ES-I3 (cell line): ENCODE measurements around the gene SZRD1.
A peak's percentile ranks its signal among the peaks of the same experiment; 100 is the strongest.

Experiments used
- H3K36me3 ChIP-seq: 2 replicates; pipeline ENCODE4 v1.6.1; 2013; ENCODE audit warnings: mild to moderate bottlenecking, low read length, control low read depth, moderate library complexity; ENCODE audit not compliant: insufficient read depth
- H3K4me1 ChIP-seq: 2 replicates; pipeline ENCODE4 v1.6.1; 2013; ENCODE audit warnings: mild to moderate bottlenecking, control low read depth, low read length; ENCODE audit not compliant: insufficient read depth
- H3K9ac ChIP-seq: 2 replicates; pipeline ENCODE4 v1.6.1; 2013; ENCODE audit warnings: low read depth, mild to moderate bottlenecking, low read length, moderate library complexity
- H3K9me3 ChIP-seq: 2 replicates; pipeline ENCODE4 v1.6.1; 2013; ENCODE audit warnings: mild to moderate bottlenecking, low read length, moderate library complexity; ENCODE audit not compliant: control insufficient read depth, insufficient read depth

SZRD1 gene

GRCh38 chr1:16434007-16434406 is 67.0 kb downstream of the SZRD1 start:
- Histone ChIP-seq H3K36me3 (no peaks in the 10 kb centered on the region), H3K9me3 (no peaks in the 10 kb centered on the region), H3K9ac (no peak overlapping the region), H3K4me1 (peaks cover 5% of the 10 kb centered on the region; the same call in 1 of the 2 replicates)

GRCh38 chr1:16434501-16434900 is 67.5 kb downstream of the SZRD1 start:
- no peaks in the 10 kb centered on the region for H3K36me3 ChIP-seq
- peaks cover 5% of the 10 kb centered on the region; the same call in 1 of the 2 replicates for H3K4me1 ChIP-seq
- no peak overlapping the region for H3K9ac ChIP-seq
- no peaks in the 10 kb centered on the region for H3K9me3 ChIP-seq

- Histone ChIP-seq H3K36me3 (no peaks in the 10 kb centered on the region), H3K4me1 (no peaks in the 10 kb centered on the region), H3K9ac (no peak within 1 kb of the TSS), H3K9me3 (no peaks in the 10 kb centered on the region)
These were observed 70.0 kb downstream of the SZRD1 start, which contains the start of gene SPATA21 for GRCh38 chr1:16436946-16437474. Gene SPATA21, minus strand, starts transcription at chr1:16437424. Its CDS starts 6,053 bp downstream, at chr1:16431371.

GRCh38 chr1:16438516-16438915 is 71.5 kb downstream of the SZRD1 start:
- no peaks in the 10 kb centered on the region for H3K4me1 ChIP-seq

GRCh38 chr1:16438924-16439323 is 71.9 kb downstream of the SZRD1 start:
- no peaks in the 10 kb centered on the region for H3K36me3 ChIP-seq
- no peaks in the 10 kb centered on the region for H3K4me1 ChIP-seq
- no peak overlapping the region for H3K9ac ChIP-seq
- H3K9me3 ChIP-seq = no peaks in the 10 kb centered on the region

More at GRCh38 chr1:16438516-16438915, 71.5 kb downstream of the SZRD1 start:
- Histone ChIP-seq H3K9ac (no peak overlapping the region), H3K36me3 (no peaks in the 10 kb centered on the region), H3K9me3 (no peaks in the 10 kb centered on the region)

GRCh38 chr1:16440131-16440469 is 73.1 kb downstream of the SZRD1 start:
- Histone ChIP-seq H3K9me3 (no peaks in the 10 kb centered on the region), H3K9ac (peak overlapping the region; percentile 98), H3K4me1 (no peaks in the 10 kb centered on the region), H3K36me3 (no peaks in the 10 kb centered on the region)

GRCh38 chr1:16440470-16441281 is 73.6 kb downstream of the SZRD1 start, which contains the start of gene NECAP2:
Gene NECAP2, plus strand, starts transcription at chr1:16440724. Its CDS starts 38 bp downstream, at chr1:16440762.
- Histone ChIP-seq H3K4me1 (no peaks in the 10 kb centered on the region), H3K36me3 (no peaks in the 10 kb centered on the region), H3K9ac (peak within 1 kb of the TSS; percentile 98), H3K9me3 (no peaks in the 10 kb centered on the region)

GRCh38 chr1:16441282-16441665 is 74.2 kb downstream of the SZRD1 start:
- Histone ChIP-seq H3K9ac (peak overlapping the region; percentile 98), H3K9me3 (no peaks in the 10 kb centered on the region), H3K4me1 (no peaks in the 10 kb centered on the region), H3K36me3 (no peaks in the 10 kb centered on the region)

GRCh38 chr1:16442265-16442664 is 75.2 kb downstream of the SZRD1 start:
- H3K36me3 ChIP-seq = no peaks in the 10 kb centered on the region
- H3K9ac ChIP-seq = no peak overlapping the region
- H3K4me1 ChIP-seq = no peaks in the 10 kb centered on the region
- no peaks in the 10 kb centered on the region for H3K9me3 ChIP-seq

GRCh38 chr1:16442941-16443340 is 75.9 kb downstream of the SZRD1 start:
- Histone ChIP-seq H3K4me1 (no peaks in the 10 kb centered on the region), H3K9ac (no peak overlapping the region), H3K36me3 (no peaks in the 10 kb centered on the region), H3K9me3 (no peaks in the 10 kb centered on the region)

GRCh38 chr1:16443975-16444770 is 77.1 kb downstream of the SZRD1 start:
- H3K36me3 ChIP-seq = no peaks in the 10 kb centered on the region
- no peaks in the 10 kb centered on the region for H3K9me3 ChIP-seq
- H3K4me1 ChIP-seq = no peaks in the 10 kb centered on the region
- no peak overlapping the region for H3K9ac ChIP-seq

- no peak overlapping the region for H3K9ac ChIP-seq
- H3K36me3 ChIP-seq = no peaks in the 10 kb centered on the region; the same call in 1 of the 2 replicates
These were observed 78.0 kb downstream of the SZRD1 start for GRCh38 chr1:16445052-16445451.

GRCh38 chr1:16446116-16446515 is 79.1 kb downstream of the SZRD1 start:
- no peak overlapping the region for H3K9ac ChIP-seq
- H3K9me3 ChIP-seq = no peaks in the 10 kb centered on the region
- H3K36me3 ChIP-seq = no peaks in the 10 kb centered on the region; the same call in none of the 2 replicates
- no peaks in the 10 kb centered on the region for H3K4me1 ChIP-seq

More at GRCh38 chr1:16445052-16445451, 78.0 kb downstream of the SZRD1 start:
- Histone ChIP-seq H3K9me3 (no peaks in the 10 kb centered on the region), H3K4me1 (no peaks in the 10 kb centered on the region)

- no peaks in the 10 kb centered on the region for H3K4me1 ChIP-seq
- H3K36me3 ChIP-seq = no peaks in the 10 kb centered on the region; the same call in none of the 2 replicates
- H3K9me3 ChIP-seq = no peaks in the 10 kb centered on the region
- H3K9ac ChIP-seq = no peak overlapping the region
These were observed 80.6 kb downstream of the SZRD1 start for GRCh38 chr1:16447641-16448040.
